Breast epithelium (tissue), 3 donors: ENCODE measurements around the gene LRRC4C.

ENCODE experiments used
- CTCF ChIP-seq, 3 donors: fragments of 450-650 bp; IDR thresholded peaks; one replicate each; pipeline ENCODE4 v1.5.1; 2016 to 2017; ENCODE audit warnings: antibody characterized with exemption in 3 of 3, mild to moderate bottlenecking in 3 of 3, moderate library complexity in 3 of 3
- POLR2AphosphoS5 ChIP-seq, 3 donors: sonication (generic); formaldehyde crosslinking; IDR thresholded peaks; one replicate each; pipeline ENCODE4 v1.6.1; 2017; ENCODE audit warnings: antibody characterized with exemption in 3 of 3

- TF ChIP-seq POLR2AphosphoS5 (IDR thresholded peaks at IDR 0.05) (no peak), CTCF (IDR thresholded peaks at IDR 0.05) (no peak)
Measured at GRCh38 chr11:40405614-40406013, 1053.8 kb downstream of the LRRC4C start.
